ENCODE measurements around the gene ACO2.

ACO2 gene

GRCh38 chr22:41526830-41527799, 58.2 kb downstream of the ACO2 start (continued):
- TF ChIP-seq GLIS2 (tag by site-specific recombination; IDR thresholded peaks at IDR 0.05) (0 out of 2 replicates have a peak, but pooled peaks have one; percentile 18), CTCF (tag by site-specific recombination; IDR thresholded peaks at IDR 0.05) (peak; percentile 90), INSM2 (tag by site-specific recombination; IDR thresholded peaks at IDR 0.05) (no peak), ZFP69B (tag by site-specific recombination; IDR thresholded peaks at IDR 0.05) (0 out of 2 replicates have a peak, but pooled peaks have one; percentile 65), PBX3 (CRISPR knock-in tag; IDR thresholded peaks at IDR 0.05) (no peak)

- POLR2A ChIA-PET: interaction anchor here (0.6 to 1.8 kb wide), 3 partner anchors 9 to 1471 kb away, joined by 3 to 7 read pairs (median 6); partner anchors contain the start of genes DESI1 and XRCC6
- H3K4me1 ChIP-seq (ENCODE audit: control insufficient read depth, insufficient read depth, low read length): no peaks in the 10 kb centered on the region
- no peaks in the 10 kb centered on the region for H3K9me3 ChIP-seq (ENCODE audit: control insufficient read depth, insufficient read depth, low read depth, low read length)
- H3K27ac ChIP-seq (ENCODE audit: extremely low read depth, low read depth, low read length): peak overlapping the region; percentile 32; the same call in 1 of the 2 replicates
- CTCF ChIA-PET: interaction anchor here (0.6 to 5.8 kb wide), 10 partner anchors 11 to 605 kb away, joined by 3 to 91 read pairs (median 5); partner anchors contain the start of gene POLR3H
- no peak overlapping the region for H3K4me3 ChIP-seq (ENCODE audit: low read depth, low read length)
- TF ChIP-seq ZNF837 (tag by site-specific recombination; IDR thresholded peaks at IDR 0.05) (no peak), HIC1 (tag by site-specific recombination; IDR thresholded peaks at IDR 0.05) (peak; percentile 66; the same call in 1 of the 2 replicates), GLIS2 (tag by site-specific recombination; IDR thresholded peaks at IDR 0.05) (0 out of 2 replicates have a peak, but pooled peaks have one; percentile 10), ZNF785 (tag by site-specific recombination; IDR thresholded peaks at IDR 0.05) (no peak), ZNF138 (tag by site-specific recombination; IDR thresholded peaks at IDR 0.05; ENCODE audit: borderline replicate concordance) (no peak), ZNF610 (tag by site-specific recombination; IDR thresholded peaks at IDR 0.05; ENCODE audit: borderline replicate concordance) (no peak)
- peaks cover 0 to 98% of the 10 kb centered on the region in 2 experiments; a peak in 2 of 3 replicates for H3K36me3 ChIP-seq (ENCODE audit: control insufficient read depth in 2 of 2, insufficient read depth in 1 of 2, low read length in 2 of 2)
Observed at GRCh38 chr22:41528132-41528766, 59.3 kb downstream of the ACO2 start.

GRCh38 chr22:41528938-41529561, 60.1 kb downstream of the ACO2 start:
- Histone ChIP-seq H3K36me3 (ENCODE audit: control insufficient read depth in 2 of 2, insufficient read depth in 1 of 2, low read length in 2 of 2) (peaks cover 3 to 97% of the 10 kb centered on the region in 2 experiments; a peak in 2 of 3 replicates), H3K9me3 (ENCODE audit: control insufficient read depth, insufficient read depth, low read depth, low read length) (no peaks in the 10 kb centered on the region), H3K4me1 (ENCODE audit: control insufficient read depth, insufficient read depth, low read length) (no peaks in the 10 kb centered on the region), H3K4me3 (ENCODE audit: low read depth, low read length) (no peak overlapping the region), H3K27ac (ENCODE audit: extremely low read depth, low read depth, low read length) (no peak overlapping the region)
- CTCF ChIA-PET: interaction anchor here (0.6 to 3.1 kb wide), 4 partner anchors 12 to 125 kb away, joined by 3 to 30 read pairs (median 4); no protein-coding TSS in a partner anchor
- POLR2A ChIA-PET: no interaction called here
- TF ChIP-seq ZBTB6 (tag by site-specific recombination; IDR thresholded peaks at IDR 0.05): 0 out of 2 replicates have a peak, but pooled peaks have one; percentile 14
- TF ChIP-seq ZNF555 (tag by site-specific recombination; conservative IDR thresholded peaks at IDR 0.05): no peak
- TF ChIP-seq HIC1 (tag by site-specific recombination; IDR thresholded peaks at IDR 0.05): 0 out of 2 replicates have a peak, but pooled peaks have one; percentile 17
